Measurements from ENCODE around the gene CASQ2. TPM values are rescaled to one million over a fixed set of nuclear protein-coding genes. Genes with fewer than 3 reads are reported as not detected.

The CASQ2 gene
- polyA plus RNA-seq, 1 donor from 2014 or later = not detected

GRCh38 chr1:115725600-115725999 lies 42.9 kb downstream of the CASQ2 start:
- Histone ChIP-seq H3K36me3 (ENCODE audit: insufficient read depth, low read length) (no peaks in the 10 kb centered on the region), H3K79me2 (replicated peaks; ENCODE audit: insufficient read depth, low read length) (no peaks in the 10 kb centered on the region), H3F3A (ENCODE audit: insufficient read depth, low read length, poor library complexity, severe bottlenecking) (no peaks in the 10 kb centered on the region), H3K9me3 (ENCODE audit: low read length) (no peaks in the 10 kb centered on the region), H4K20me1 (ENCODE audit: insufficient read depth) (no peaks in the 10 kb centered on the region), H3K27me3 (ENCODE audit: insufficient read depth, low read depth, low read length) (no peaks in the 10 kb centered on the region), H3K27ac (ENCODE audit: low read length) (no peak overlapping the region), H3K9me2 (ENCODE audit: insufficient read depth, low read length) (no peaks in the 10 kb centered on the region), H3K9ac (ENCODE audit: low read length) (no peak overlapping the region), H2AFZ (ENCODE audit: low read depth, low read length) (no peak overlapping the region), H3K4me3 (ENCODE audit: low read length) (no peak overlapping the region), H3K4me2 (ENCODE audit: low read length) (no peak overlapping the region)
- TF ChIP-seq CTCF (IDR thresholded peaks at IDR 0.05; ENCODE audit: poor library complexity, severe bottlenecking) (no peak), REST (IDR thresholded peaks at IDR 0.05; ENCODE audit: borderline replicate concordance) (no peak), RAD21 (conservative IDR thresholded peaks at IDR 0.05) (no peak), EP300 (conservative IDR thresholded peaks at IDR 0.05; ENCODE audit: poor library complexity, severe bottlenecking) (no peak), POLR2AphosphoS5 (IDR thresholded peaks at IDR 0.05) (no peak), MXI1 (conservative IDR thresholded peaks at IDR 0.05; ENCODE audit: poor library complexity, severe bottlenecking) (no peak), EZH2 (IDR thresholded peaks at IDR 0.05; ENCODE audit: borderline replicate concordance, insufficient read depth, low read length, poor library complexity, severe bottlenecking) (no peak), SMC3 (conservative IDR thresholded peaks at IDR 0.05; ENCODE audit: poor library complexity) (no peak), TAF1 (IDR thresholded peaks at IDR 0.05; ENCODE audit: low read depth) (no peak)

- H3K4me2 ChIP-seq (ENCODE audit: low read length) = no peak overlapping the region
- H3K79me2 ChIP-seq (replicated peaks; ENCODE audit: insufficient read depth, low read length) = no peaks in the 10 kb centered on the region
- TF ChIP-seq EP300 (conservative IDR thresholded peaks at IDR 0.05; ENCODE audit: poor library complexity, severe bottlenecking) (no peak), TAF1 (IDR thresholded peaks at IDR 0.05; ENCODE audit: low read depth) (no peak), RAD21 (conservative IDR thresholded peaks at IDR 0.05) (no peak), POLR2AphosphoS5 (IDR thresholded peaks at IDR 0.05) (no peak), EZH2 (IDR thresholded peaks at IDR 0.05; ENCODE audit: borderline replicate concordance, insufficient read depth, low read length, poor library complexity, severe bottlenecking) (no peak), REST (IDR thresholded peaks at IDR 0.05; ENCODE audit: borderline replicate concordance) (no peak), SMC3 (conservative IDR thresholded peaks at IDR 0.05; ENCODE audit: poor library complexity) (no peak), CTCF (IDR thresholded peaks at IDR 0.05; ENCODE audit: poor library complexity, severe bottlenecking) (no peak), MXI1 (conservative IDR thresholded peaks at IDR 0.05; ENCODE audit: poor library complexity, severe bottlenecking) (no peak)
- no peak overlapping the region for H3K27ac ChIP-seq (ENCODE audit: low read length)
- no peak overlapping the region for H2AFZ ChIP-seq (ENCODE audit: low read depth, low read length)
- H4K20me1 ChIP-seq (ENCODE audit: insufficient read depth) = no peaks in the 10 kb centered on the region
- no peaks in the 10 kb centered on the region for H3K9me3 ChIP-seq (ENCODE audit: low read length)
- H3K9me2 ChIP-seq (ENCODE audit: insufficient read depth, low read length) = no peaks in the 10 kb centered on the region
- H3K9ac ChIP-seq (ENCODE audit: low read length) = no peak overlapping the region
- H3K27me3 ChIP-seq (ENCODE audit: insufficient read depth, low read depth, low read length) = no peaks in the 10 kb centered on the region
- H3K4me3 ChIP-seq (ENCODE audit: low read length) = no peak overlapping the region
- no peaks in the 10 kb centered on the region for H3F3A ChIP-seq (ENCODE audit: insufficient read depth, low read length, poor library complexity, severe bottlenecking)
- H3K36me3 ChIP-seq (ENCODE audit: insufficient read depth, low read length) = no peaks in the 10 kb centered on the region
Observed at GRCh38 chr1:115723756-115724155, 44.8 kb downstream of the CASQ2 start.

Data from neural cell (in vitro differentiated cells).